ENCODE measurements around the gene NRP2.

DNA sequence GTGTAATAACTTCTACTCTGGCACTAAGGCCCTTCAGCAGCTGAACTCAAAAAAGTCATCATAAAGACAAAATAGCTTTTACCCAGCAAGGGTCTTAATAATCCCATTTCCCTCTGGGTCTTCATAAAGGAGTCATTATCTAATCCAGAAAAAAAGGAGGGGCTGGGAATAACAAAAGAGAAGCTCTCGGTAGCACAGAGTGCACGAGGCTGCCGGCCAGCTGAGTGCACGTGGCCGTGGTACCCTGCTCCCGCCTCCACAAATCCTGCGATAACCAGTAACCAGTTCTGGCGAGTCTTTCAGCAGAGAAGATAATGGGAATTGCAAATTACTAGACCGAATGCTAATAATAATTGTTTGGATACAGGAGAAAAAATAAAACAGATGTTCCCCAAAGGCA, 7.5 kb downstream of the NRP2 start:
- TF ChIP-seq, protein P1, sequence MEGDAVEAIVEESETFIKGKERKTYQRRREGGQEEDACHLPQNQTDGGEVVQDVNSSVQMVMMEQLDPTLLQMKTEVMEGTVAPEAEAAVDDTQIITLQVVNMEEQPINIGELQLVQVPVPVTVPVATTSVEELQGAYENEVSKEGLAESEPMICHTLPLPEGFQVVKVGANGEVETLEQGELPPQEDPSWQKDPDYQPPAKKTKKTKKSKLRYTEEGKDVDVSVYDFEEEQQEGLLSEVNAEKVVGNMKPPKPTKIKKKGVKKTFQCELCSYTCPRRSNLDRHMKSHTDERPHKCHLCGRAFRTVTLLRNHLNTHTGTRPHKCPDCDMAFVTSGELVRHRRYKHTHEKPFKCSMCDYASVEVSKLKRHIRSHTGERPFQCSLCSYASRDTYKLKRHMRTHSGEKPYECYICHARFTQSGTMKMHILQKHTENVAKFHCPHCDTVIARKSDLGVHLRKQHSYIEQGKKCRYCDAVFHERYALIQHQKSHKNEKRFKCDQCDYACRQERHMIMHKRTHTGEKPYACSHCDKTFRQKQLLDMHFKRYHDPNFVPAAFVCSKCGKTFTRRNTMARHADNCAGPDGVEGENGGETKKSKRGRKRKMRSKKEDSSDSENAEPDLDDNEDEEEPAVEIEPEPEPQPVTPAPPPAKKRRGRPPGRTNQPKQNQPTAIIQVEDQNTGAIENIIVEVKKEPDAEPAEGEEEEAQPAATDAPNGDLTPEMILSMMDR (conservative IDR thresholded peaks at IDR 0.05 in 1 of 2, IDR thresholded peaks at IDR 0.05 in 1 of 2; ENCODE audit: low read depth in 1 of 2, low read length in 2 of 2) = no peak
- TF ChIP-seq EZH2 (IDR thresholded peaks at IDR 0.05; ENCODE audit: low read length, missing control alignments) = no peak

Measured in fibroblast of lung (primary cell).